ENCODE results near the gene PDZD2.

PDZD2 gene

DNA sequence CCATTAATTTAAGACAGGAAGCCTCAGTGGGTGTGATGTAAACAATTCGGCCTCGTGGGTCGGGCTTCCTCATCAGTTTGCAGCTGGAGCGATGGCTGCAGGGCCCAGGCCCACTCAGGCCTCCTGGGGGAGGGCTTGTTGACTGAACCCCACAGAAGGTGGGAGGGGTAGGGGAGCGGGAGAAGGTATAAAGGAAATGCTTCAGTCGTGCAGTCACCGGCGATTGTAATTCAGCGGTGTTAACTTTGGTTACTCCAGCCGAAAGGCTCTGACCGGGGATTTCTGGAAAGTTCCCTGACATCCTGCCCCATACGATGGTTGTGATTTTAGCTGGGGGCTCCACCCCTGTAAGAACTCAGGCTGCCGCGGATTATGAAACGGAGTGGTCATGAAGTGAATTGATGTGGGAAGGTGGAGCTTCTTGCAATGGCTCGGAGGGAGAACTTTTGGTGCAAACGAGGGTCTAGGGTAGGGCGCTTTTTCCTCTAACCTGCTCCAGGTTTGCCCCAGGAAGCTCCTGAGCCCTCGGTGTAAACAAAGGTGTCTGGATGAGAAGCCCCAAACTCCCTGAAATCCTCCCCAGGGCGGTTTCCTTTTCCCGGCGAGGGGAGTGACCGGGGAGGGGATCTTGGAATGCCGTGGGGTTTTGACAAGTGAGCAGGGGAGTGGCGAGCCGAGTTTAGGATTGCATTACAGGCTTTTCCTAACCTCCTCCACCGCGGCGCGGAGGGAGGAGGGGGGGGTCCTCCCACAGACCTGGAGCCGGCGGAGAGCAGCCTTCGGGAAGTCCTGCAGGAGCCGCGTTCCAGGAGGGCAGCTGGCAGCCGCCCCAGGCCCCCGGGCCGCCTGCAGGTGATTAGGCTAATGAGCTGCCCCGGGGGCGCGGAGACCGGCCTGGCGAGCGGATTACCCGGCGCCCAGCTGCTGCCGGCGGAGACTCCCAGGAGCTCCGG lies 215.5 kb downstream of the PDZD2 start:
- no peaks in the 10 kb centered on the region for H3F3A ChIP-seq (ENCODE audit: low read depth)
- no peak overlapping the region for H2AFZ ChIP-seq (ENCODE audit: low read length)
- no peaks in the 10 kb centered on the region for H3K9me2 ChIP-seq (replicated peaks; ENCODE audit: low read depth, low read length)
- H3K9ac ChIP-seq (ENCODE audit: low read depth, low read length, poor library complexity, severe bottlenecking): no peak overlapping the region
- no peaks in the 10 kb centered on the region for H3K79me2 ChIP-seq (ENCODE audit: insufficient read depth, low read length)
- no peak overlapping the region for H3K4me2 ChIP-seq (ENCODE audit: low read depth, low read length, poor library complexity, severe bottlenecking)
- no peaks in the 10 kb centered on the region for H3K27me3 ChIP-seq (ENCODE audit: insufficient read depth, low read length, poor library complexity, severe bottlenecking)
- H3K36me3 ChIP-seq (ENCODE audit: insufficient read depth, low read length): no peaks in the 10 kb centered on the region
- no peak overlapping the region for H3K4me3 ChIP-seq (ENCODE audit: low read length, poor library complexity, severe bottlenecking)
- TF ChIP-seq EZH2phosphoT487 (IDR thresholded peaks at IDR 0.05; ENCODE audit: borderline replicate concordance): no peak
- TF ChIP-seq, protein P1, sequence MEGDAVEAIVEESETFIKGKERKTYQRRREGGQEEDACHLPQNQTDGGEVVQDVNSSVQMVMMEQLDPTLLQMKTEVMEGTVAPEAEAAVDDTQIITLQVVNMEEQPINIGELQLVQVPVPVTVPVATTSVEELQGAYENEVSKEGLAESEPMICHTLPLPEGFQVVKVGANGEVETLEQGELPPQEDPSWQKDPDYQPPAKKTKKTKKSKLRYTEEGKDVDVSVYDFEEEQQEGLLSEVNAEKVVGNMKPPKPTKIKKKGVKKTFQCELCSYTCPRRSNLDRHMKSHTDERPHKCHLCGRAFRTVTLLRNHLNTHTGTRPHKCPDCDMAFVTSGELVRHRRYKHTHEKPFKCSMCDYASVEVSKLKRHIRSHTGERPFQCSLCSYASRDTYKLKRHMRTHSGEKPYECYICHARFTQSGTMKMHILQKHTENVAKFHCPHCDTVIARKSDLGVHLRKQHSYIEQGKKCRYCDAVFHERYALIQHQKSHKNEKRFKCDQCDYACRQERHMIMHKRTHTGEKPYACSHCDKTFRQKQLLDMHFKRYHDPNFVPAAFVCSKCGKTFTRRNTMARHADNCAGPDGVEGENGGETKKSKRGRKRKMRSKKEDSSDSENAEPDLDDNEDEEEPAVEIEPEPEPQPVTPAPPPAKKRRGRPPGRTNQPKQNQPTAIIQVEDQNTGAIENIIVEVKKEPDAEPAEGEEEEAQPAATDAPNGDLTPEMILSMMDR (conservative IDR thresholded peaks at IDR 0.05; ENCODE audit: low read length): no peak
- H3K9me3 ChIP-seq (ENCODE audit: insufficient read depth, low read depth, low read length): peaks cover 13% of the 10 kb centered on the region; the same call in 1 of the 2 replicates
- H4K20me1 ChIP-seq (ENCODE audit: insufficient read depth, low read length, poor library complexity, severe bottlenecking): no peaks in the 10 kb centered on the region
- peaks cover 26% of the 10 kb centered on the region for H3K4me1 ChIP-seq (ENCODE audit: insufficient read depth, low read length, poor library complexity, severe bottlenecking)

DNA sequence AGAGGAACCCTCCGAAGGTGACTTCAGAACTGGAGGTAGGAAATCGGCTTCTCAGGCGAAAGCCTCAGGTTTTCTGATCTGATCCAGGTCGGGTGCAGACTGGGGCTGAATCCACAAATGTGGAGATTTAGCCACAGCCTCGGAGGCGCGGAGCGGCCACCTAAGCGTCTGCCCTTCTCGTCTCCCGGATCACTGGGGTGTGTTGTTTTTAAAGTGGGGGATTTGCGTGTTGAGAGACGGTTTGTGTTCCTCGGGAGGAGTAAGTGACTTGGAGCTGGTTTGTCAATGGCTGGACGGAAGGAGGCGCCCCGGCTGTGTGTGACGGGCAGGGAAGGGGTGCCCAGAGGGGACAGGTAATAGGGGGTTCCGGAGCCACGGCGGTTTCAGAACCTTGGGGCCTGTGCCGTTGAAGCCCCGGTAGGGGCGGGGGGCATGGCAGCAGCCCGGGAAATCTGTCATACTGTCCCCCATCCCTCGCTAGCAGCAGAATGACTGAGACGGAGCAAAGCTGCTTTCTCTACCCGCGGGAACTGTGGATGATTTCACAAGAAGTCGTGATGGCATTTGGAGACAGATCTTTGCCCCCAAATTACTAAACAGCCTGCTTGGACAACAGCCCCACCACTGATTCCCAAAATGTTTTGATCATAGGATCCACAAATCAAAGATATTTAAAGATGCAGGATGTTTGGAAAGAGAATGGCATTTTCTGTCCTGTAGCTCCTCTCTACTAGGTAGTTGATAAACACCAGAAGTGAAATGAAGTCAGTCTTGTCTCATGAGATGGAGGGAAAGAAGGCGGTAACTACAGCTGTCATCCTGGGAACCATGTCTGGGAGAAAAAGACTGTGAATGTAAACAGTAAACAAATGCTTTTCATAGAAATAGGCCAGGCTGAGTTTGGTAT lies 216.5 kb downstream of the PDZD2 start:
- no peak overlapping the region for H3K9ac ChIP-seq (ENCODE audit: low read depth, low read length, poor library complexity, severe bottlenecking)
- H3K27me3 ChIP-seq (ENCODE audit: insufficient read depth, low read length, poor library complexity, severe bottlenecking): no peaks in the 10 kb centered on the region
- peaks cover 26% of the 10 kb centered on the region for H3K4me1 ChIP-seq (ENCODE audit: insufficient read depth, low read length, poor library complexity, severe bottlenecking)
- H3F3A ChIP-seq (ENCODE audit: low read depth): no peaks in the 10 kb centered on the region
- H3K36me3 ChIP-seq (ENCODE audit: insufficient read depth, low read length): no peaks in the 10 kb centered on the region
- H2AFZ ChIP-seq (ENCODE audit: low read length): no peak overlapping the region
- H3K4me3 ChIP-seq (ENCODE audit: low read length, poor library complexity, severe bottlenecking): no peak overlapping the region
- no peaks in the 10 kb centered on the region for H3K9me2 ChIP-seq (replicated peaks; ENCODE audit: low read depth, low read length)
- H3K4me2 ChIP-seq (ENCODE audit: low read depth, low read length, poor library complexity, severe bottlenecking): no peak overlapping the region
- H3K9me3 ChIP-seq (ENCODE audit: insufficient read depth, low read depth, low read length): peaks cover 13% of the 10 kb centered on the region; the same call in 1 of the 2 replicates
- no peaks in the 10 kb centered on the region for H4K20me1 ChIP-seq (ENCODE audit: insufficient read depth, low read length, poor library complexity, severe bottlenecking)
- H3K79me2 ChIP-seq (ENCODE audit: insufficient read depth, low read length): no peaks in the 10 kb centered on the region
- no peak for TF ChIP-seq EZH2phosphoT487 (IDR thresholded peaks at IDR 0.05; ENCODE audit: borderline replicate concordance)
- TF ChIP-seq, protein P1 (conservative IDR thresholded peaks at IDR 0.05; ENCODE audit: low read length): no peak

GRCh38 chr5:31859096-31859495 lies 220.2 kb downstream of the PDZD2 start:
- H4K20me1 ChIP-seq (ENCODE audit: insufficient read depth, low read length, poor library complexity, severe bottlenecking): no peaks in the 10 kb centered on the region
- H3F3A ChIP-seq (ENCODE audit: low read depth): 0 out of 2 replicates have a peak, but pooled peaks cover under 1% of the 10 kb centered on the region
- H3K9me2 ChIP-seq (replicated peaks; ENCODE audit: low read depth, low read length): no peaks in the 10 kb centered on the region
- TF ChIP-seq, protein P1 (conservative IDR thresholded peaks at IDR 0.05; ENCODE audit: low read length): no peak
- no peak for TF ChIP-seq EZH2phosphoT487 (IDR thresholded peaks at IDR 0.05; ENCODE audit: borderline replicate concordance)
- H2AFZ ChIP-seq (ENCODE audit: low read length): no peak overlapping the region
- no peaks in the 10 kb centered on the region for H3K36me3 ChIP-seq (ENCODE audit: insufficient read depth, low read length)
- peaks cover 15% of the 10 kb centered on the region for H3K4me1 ChIP-seq (ENCODE audit: insufficient read depth, low read length, poor library complexity, severe bottlenecking)
- H3K4me2 ChIP-seq (ENCODE audit: low read depth, low read length, poor library complexity, severe bottlenecking): no peak overlapping the region
- no peak overlapping the region for H3K9ac ChIP-seq (ENCODE audit: low read depth, low read length, poor library complexity, severe bottlenecking)
- peaks cover 13% of the 10 kb centered on the region; the same call in 1 of the 2 replicates for H3K9me3 ChIP-seq (ENCODE audit: insufficient read depth, low read depth, low read length)
- H3K27me3 ChIP-seq (ENCODE audit: insufficient read depth, low read length, poor library complexity, severe bottlenecking): no peaks in the 10 kb centered on the region
- no peaks in the 10 kb centered on the region for H3K79me2 ChIP-seq (ENCODE audit: insufficient read depth, low read length)
- no peak overlapping the region for H3K4me3 ChIP-seq (ENCODE audit: low read length, poor library complexity, severe bottlenecking)

Measured in Loucy (cell line).